IPS-11a (cell line): ENCODE data around the gene KRT83.
"Not testable (repeated sequence)": the region's sequence is repeated elsewhere in the genome, so short reads cannot be mapped to it uniquely, and the experiment has no call there.

Source experiments
- H3K4me3 ChIP-seq: one replicate; pipeline ENCODE4 v1.5.1; 2013; ENCODE audit warnings: low read depth, low read length, control low read depth

The KRT83 gene

DNA sequence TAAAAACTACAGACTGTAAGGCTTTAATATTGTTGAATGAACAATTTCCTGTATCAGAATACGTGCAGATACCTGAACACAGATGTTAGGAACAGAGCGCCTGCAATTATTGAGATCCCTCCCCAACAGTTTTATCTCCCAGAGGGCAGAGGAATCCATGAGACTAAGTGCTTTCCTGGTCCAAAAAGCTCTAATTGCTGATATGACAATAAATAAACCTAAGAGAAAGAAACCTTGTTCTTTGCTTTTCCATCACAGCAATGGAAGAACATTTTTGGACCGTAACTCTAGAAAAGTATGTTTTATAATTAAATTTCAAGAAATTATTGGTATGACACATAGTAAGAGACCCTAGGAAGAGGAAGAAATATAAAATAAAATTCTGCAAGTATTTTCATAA lies 13.0 kb upstream of the KRT83 start:
- no peak overlapping the region for H3K4me3 ChIP-seq

DNA sequence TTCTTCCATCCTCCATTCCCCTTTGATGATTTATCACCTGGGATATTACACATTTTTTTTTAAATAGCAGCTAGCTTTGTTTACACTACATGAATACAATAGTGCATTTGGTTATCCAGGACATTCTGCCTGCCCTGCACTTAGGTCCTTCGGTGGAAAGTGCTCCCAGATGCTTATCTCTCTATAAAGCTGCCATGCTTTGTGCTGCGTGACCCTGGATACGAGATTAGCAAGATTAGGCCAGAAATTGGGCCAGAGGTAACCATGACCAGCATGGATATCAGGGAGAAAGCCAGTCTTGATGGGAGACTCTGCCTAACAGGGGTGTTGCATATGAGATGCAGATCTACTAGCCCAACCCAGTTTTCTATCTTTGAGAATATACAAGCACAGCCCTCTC lies 12.1 kb upstream of the KRT83 start:
- no peak overlapping the region for H3K4me3 ChIP-seq

DNA sequence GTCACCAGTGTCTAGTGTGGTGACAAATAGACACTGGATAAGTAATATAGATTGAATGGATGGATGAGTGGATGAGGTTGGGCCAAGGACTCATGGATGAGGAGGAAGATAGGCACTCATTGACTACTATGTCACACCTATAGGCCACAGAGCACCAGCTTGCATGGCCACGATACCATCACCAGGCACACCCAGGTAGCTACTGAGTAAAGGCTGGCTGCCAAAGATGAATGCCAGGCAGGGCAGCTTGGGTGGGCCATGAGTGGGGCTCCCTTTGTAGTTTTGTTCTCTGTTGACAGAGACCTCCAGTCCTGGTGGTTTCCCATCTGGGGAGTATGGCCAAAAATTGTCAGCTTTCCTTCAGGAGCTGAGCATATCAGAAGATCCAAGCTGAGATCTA lies 11.2 kb upstream of the KRT83 start:
- no peak overlapping the region for H3K4me3 ChIP-seq

DNA sequence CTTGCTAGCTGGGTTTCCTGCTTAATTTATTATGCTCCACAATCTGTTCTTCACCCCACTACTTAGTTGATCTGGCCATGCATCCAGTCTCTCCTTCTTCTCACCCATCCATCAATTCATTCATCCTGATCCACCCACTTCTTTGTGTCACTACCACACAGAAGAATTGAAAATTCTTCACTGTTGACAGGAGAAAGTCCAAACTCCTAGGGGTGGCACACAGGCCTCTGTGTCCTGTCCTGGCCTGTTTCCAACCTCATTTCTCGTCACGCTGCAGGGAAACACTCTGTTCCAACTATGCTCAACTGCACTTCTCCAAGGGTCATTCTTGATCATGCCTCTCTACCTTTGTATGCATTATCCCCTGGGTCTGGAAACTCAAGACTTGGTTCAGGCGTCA lies 10.6 kb upstream of the KRT83 start:
- H3K4me3 ChIP-seq: no peak overlapping the region

DNA sequence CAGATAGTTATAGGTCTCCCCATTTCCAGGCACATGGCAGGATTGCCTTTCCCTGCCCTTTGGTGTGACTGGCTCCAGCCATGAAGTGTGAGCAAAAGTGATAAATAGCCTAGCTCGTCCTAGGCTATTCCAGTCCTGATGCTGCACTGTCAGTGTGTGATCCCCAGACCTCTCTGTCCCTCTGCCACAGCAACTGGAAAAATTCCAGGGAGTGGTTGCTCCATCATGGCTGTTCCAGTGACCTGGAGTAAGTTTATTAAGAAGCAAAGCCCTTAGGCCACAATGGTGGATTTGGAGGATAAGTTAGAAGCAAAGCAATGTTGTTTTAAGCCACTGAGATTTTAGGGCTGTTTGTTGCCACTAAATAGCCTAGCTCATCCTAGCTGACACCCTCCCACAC lies 9.8 kb upstream of the KRT83 start:
- H3K4me3 ChIP-seq: no peak overlapping the region

DNA sequence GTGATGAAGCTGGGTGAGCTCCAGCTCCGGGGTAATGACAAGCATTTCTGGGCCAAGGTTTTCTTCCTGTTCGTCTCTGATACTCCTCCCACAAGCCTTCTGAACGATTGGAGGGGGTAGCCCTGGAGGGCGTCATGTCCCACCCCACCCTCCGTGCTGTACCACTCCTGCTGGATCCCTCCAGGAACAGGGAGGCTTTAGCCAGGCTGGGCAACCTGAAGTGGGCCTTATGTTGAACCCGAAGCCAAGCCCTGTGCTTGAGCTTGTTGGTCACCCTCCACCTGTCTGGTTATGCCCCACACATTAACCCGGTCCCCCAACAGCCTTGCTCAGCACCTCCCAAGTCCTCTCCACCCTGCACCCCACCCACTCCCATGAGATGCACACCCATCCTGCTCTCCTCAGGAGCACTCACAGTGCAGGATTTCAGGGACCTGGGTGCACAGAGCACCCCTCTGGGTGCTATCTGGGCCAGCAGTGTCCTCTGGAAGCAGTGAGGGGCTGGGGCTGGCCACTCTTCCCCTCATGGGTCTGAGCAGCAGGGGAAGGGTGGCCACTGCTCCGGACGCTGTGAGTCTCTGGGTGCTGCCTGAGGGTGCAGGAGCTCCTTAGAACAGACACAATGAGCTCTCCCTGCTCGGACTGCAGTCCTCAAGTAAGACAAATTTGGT lies 6.8 kb upstream of the KRT83 start:
- no peak overlapping the region for H3K4me3 ChIP-seq

DNA sequence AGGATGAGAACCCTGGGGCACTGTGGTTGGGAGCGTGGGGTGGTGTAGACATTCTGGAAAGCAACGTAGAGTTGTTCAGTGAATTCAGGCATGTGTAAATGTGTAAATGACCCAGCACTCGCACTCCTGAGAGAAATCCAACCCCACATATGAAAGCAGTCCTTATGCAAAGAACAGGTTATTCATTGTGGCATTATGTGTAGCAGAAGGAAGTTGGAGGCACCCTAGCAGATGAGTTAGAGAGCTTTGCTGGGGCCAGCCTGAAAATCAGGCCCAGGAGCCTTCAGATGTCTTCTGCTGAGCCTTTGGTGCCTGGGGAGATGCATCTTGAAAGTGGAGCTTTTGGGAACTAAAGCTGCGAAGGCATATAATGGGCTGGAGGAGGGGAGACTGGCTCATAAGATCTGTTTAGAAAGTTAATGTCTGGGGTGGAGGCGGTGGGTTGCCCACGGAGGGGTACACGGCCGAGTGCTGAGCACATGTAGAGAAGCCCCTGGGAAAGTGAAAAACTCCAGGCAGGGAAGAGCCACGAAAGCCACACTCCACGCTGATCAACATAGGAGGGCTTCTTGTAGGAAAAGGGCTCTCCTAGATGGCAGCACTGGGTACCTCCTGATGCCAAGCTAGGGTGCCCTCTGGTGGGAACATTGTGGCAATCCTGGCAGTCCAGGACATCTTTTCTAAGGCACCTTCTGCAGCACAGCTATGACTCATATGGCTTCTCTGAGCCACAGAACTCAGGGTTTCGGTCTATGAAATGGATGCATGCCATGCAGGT lies 6.0 kb upstream of the KRT83 start:
- no peak overlapping the region for H3K4me3 ChIP-seq

DNA sequence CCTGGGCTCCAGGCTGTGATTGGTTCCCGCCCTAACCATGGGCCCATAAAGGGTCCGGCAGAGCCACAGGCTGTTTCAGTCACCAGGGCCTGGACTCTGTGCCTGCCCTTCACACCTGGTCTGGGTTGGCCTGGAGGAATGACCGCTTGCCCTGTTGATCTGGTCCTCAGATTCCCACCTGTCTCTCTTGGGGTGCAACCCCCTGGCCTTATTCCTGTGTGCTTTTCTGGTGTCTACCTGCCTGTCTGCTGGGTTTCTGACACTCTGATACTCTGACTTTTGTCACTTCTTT lies 2.9 kb upstream of the KRT83 start:
- H3K4me3 ChIP-seq: no peak overlapping the region

DNA sequence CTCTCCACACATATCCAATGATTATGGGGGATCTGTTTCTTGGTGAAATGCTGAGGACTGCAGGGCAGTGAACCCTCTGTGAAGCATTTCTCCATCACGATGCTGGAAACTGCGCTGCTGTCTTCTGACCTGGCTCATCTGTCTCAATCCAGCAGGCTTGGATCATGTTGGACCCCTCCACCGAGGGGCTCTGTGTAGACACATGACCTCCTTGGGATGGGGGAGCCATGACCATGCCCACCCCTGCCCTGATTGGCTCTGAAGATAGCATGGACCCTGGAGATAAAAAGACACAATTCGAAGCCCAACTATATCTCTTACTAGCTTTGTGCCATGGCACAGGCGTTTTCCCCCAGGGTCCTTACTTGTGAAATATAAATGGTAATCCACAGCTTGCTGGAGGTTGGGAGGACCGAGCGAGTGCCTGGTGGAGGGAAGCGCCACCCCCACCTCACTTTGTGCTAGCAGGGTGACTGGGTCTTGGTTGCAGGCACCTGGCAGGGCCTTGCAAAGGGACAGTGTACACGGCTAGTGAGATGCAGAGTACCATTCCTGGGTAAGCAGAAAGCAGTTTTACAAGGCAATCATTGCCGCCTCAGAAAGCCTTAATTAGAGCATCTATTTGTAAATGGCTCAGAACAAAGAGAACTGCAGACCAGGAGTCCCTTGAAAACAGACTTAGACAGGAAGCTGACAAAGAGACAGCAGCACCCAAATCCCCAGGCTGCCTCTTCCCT lies 2.4 kb upstream of the KRT83 start:
- H3K4me3 ChIP-seq: no peak overlapping the region

DNA sequence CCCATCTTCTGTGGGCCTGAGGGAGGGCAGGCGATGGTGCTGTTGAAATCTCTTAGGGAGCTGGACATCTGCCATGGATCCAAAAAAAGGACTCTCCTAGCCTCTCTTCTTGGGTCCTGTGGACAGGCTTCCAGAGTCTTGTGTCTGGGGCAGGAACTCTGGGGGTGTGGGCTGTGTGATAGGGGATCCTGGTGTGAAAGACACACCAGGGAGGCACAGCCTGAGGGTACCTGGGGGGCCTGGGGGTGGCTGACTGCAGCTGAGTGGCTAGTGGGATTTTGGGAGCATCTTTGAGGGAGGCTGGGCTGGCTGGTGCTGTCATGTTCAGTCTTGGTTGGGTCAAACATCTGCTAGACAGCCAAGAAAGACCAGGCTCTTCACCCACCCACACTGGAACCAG lies 1.8 kb upstream of the KRT83 start:
- H3K4me3 ChIP-seq: no peak overlapping the region

DNA sequence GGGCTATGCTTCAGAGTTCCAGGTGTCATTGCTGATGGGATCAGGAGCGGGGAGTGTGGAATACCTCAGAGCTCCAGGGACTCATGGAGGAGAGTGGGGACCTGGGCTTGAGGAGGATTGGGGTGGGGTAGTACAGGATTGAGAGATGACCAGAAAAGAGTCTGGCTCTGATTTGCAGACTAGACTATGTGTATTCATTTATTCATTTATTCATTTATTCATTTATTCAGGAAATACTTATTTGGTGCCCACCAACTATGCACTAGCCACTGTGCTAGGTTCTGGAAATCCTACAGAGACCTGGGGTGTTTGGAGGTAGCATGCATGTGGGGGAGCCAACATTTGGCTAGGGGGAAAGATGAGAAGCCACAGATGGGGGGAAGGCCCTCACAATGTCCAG lies 871 bp upstream of the KRT83 start:
- no peak overlapping the region for H3K4me3 ChIP-seq

DNA sequence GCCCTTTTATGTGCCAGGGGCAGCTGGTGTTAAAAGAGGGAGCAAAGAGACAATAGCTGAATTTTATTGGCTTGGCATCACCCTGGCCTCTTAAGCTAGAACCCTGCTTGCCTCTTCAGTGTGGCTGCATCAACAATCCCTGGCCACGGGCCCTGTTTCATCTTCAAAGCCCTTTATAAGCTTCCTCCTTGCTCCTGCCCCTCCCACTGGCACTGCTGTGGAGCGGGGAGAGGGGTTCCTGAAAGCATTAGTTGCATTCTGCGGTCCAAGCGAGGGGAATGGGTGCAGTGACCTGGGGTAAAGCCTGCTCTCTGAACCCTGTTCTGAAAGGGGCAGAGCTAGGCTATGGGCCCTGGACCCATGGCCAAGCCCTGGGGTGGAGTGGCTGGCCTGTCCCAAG lies 220 bp upstream of the KRT83 start:
- H3K4me3 ChIP-seq: no peak overlapping the region

DNA sequence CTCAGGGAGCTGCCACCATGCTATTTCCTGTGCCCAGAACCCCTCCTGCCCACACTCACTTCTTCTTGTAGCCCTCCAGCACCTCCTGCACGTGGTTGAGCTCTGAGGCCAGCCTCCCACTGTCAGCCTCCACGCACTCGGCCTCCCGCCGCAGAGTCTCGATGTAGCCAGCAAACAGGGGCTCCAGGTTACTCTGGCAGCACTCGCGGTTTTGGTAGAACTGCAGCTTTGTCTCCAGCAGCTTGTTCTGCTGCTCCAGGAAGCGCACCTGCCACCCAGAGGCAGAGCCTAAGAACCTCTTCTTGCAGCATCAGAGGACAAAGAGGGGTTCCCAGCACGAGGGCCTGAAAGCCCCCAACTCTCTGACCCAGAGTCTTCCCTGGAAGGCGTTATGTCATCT lies 2.1 kb downstream of the KRT83 start:
- H3K4me3 ChIP-seq: no peak overlapping the region

DNA sequence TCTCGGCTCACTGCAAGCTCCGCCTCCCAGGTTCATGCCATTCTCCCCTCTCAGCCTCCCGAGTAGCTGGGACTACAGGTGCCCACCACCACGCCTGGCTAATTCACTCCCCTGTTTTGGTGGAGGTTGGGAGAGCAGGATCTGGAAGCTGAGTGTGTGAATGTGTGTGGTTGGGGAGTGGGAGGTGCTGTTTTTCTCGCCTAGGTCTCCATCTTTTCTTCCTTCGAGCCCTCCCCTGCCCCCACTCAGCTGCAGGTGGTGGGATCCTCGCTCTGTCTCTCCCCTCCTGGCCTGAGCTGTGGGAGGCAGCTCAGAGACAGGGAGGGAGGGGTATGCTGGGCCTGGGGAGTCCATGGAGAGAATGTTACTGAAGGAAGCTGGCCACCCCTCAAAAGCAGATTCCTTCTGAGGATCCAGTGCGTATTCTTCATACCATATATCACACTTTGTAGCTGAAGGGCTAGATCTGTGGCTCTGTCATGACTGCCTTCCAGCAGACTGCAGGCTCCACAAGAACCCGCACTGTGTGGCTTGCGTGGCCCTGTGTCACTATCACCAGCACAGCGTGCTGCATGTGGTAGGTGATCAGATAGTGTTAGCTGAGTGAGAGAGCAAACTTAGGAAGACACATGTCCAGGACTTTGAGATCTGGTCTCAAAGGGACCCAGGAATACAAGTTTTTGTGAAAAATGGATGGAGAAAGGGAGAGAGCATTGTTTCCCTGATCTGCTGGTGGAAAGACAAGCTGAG lies 2.8 kb downstream of the KRT83 start:
- no peak overlapping the region for H3K4me3 ChIP-seq

DNA sequence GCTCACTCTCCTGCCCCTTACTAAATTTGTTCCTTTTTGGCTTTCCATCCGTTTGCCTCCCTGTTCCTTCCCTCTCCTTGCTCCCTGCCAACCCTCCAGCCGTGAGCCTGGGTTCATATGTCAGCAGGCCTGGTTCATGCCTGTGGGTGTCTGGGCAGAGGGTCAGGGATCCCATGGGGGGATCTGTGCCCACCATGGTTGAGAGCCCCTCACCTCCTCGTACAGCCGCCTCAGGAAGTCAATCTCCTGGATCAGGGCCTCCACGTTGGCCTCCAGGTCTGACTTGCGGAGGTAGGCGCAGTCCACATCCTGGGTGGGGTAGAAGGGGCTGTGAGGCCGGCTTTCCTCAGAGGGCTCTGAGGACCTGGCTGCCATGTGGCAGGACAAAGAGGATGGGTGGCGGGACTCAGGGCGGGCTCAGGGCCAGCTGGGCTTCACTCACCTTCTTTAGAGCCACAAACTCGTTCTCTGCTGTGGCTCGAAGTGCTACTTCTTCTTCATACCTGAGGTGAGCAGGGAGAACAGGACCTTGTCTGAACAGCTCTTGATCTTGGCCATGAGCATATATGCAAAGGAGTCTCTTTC lies 3.6 kb downstream of the KRT83 start:
- H3K4me3 ChIP-seq: no peak overlapping the region

DNA sequence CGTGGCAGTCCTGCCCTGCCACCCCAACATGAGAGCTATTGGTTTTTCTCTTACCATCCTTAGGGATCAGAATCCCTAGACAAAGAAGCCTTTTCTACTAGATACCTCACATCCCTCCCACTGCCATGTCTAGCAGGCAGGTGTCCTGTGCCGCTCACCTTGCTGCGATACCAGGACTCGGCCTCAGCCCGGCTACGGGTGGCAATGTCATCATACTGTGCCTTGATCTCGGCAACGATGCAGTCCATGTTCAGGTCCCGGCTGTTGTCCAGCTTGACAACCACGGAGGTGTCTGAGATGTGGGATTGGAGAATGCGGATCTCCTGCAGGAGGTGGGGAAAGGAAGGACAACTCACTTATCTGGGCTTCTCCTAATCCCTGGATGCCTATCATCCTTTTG lies 4.5 kb downstream of the KRT83 start:
- no peak overlapping the region for H3K4me3 ChIP-seq

DNA sequence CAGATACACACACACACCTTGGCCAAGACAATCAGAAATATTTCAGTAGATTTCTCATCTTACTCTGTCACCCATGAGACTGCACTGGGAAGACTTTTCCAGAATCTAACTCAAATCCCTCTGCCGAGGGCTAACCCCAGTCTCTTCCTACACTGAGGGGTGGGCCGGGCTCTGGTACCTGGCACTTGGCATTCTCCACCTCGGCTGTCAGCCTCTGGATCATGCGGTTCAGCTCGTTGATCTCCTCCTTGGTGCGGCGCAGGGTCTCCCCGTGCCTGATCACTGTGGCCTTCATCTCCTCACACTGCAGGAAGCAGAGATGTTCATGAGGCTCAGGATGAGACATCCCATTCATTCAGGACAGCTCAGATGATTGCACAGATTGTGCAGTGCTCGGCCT lies 4.9 kb downstream of the KRT83 start:
- H3K4me3 ChIP-seq: no peak overlapping the region

DNA sequence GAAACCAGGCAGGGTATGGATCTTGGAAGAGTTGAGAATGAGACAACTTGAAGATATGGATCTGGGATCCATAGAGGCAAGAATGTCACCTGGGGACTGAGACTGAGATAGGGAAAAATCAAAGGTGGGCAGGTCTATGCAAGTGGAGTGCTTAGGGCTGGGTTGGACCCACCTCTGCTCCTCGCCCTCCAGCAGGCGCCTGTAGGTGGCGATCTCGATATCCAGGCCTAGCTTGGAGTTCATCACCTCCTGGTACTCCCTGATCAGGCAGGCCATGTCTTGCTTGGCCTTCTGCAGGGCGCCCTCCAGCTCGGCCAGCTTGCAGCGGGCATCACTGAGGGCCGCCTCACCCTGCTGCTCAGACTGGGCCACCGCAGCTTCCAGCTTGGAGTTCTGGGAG lies 5.5 kb downstream of the KRT83 start:
- not testable (repeated sequence) for H3K4me3 ChIP-seq

DNA sequence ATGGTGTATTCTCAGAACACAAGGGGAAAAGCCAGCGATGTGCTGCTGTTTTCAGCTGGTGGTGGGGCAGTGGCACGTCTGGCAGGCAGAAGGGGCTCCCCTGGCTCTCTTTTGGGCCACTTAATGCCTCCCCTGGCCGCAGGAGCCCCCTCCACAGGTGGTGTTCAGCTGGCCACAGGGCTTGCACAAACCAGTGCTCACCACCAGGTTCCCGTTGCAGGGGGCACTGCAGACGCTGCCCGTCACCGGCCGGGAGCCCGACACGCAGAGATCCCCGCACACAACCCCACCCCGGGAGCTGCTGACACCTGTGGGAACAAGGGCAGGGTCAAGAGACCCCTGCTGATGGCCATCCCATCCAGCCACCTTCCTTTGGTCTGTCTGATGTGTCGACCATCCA lies 6.7 kb downstream of the KRT83 start:
- no peak overlapping the region for H3K4me3 ChIP-seq

DNA sequence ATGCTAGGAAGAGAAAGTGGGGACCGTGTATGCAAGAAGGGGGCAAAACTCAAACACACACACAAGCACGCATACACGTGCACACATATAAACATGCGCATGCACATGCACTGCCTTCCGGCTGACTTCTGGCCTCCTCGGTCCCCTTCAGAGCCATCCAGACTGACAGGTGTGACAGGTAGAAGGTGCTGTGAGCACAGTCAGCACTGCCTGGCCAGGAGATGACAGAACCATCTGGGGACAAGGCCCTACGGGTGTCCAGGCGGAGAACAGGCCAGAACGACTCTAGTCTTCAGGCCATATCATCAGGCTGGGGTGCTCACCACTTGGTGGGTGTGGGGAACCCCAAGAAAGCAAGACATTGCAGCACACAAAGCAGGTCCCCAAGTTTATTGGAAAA lies 7.3 kb downstream of the KRT83 start:
- no peak overlapping the region for H3K4me3 ChIP-seq

DNA sequence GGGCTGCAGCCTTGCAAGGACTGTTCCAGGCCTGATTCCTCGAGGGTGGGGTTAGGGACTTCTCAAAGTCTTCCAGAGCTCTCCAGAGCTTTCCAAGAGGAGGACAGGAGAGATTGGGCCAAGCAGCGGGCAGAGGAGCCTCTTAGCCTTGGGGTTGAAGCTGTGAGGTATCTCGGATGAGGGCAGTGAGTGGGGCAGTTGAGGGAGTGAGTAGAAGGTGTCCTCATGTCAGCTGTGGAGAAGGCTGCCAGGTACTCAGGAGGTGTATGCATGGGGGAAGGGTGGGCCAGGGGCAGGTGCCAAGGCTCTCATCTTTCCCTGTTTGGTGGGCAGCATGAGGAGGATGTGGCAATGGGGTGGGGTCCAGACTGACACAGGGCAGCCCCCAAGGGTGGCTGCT lies 7.7 kb downstream of the KRT83 start:
- H3K4me3 ChIP-seq: no peak overlapping the region
